Smooth muscle cell (in vitro differentiated cells): ENCODE data around the gene GRK2. TPM values are rescaled to one million over a fixed set of nuclear protein-coding genes. Genes with fewer than 3 reads are reported as not detected.

Source experiments
- DNase-seq: peaks from one replicate; lab custom pipeline; 2025; ENCODE audit not compliant: unreplicated experiment; lab: John Stamatoyannopoulos, UW
- H2AFZ ChIP-seq: fragments of 200-600 bp; sonication (generic); 2 replicates; pipeline ENCODE4 v1.6.0; 2016; ENCODE audit warnings: antibody characterized with exemption, low read depth, mild to moderate bottlenecking
- H3F3A ChIP-seq: fragments of 200-600 bp; sonication (generic); 2 replicates; pipeline ENCODE4 v1.6.0; 2017; ENCODE audit warnings: antibody characterized with exemption, low read depth
- H3K27ac ChIP-seq: fragments of 200-600 bp; sonication (generic); 2 replicates; pipeline ENCODE4 v1.5.1; 2016; ENCODE audit warnings: low read depth, mild to moderate bottlenecking
- H3K27me3 ChIP-seq: fragments of 200-600 bp; sonication (generic); 2 replicates; pipeline ENCODE4 v1.6.1; 2016; ENCODE audit warnings: low read depth, mild to moderate bottlenecking
- H3K36me3 ChIP-seq: fragments of 200-600 bp; sonication (generic); 2 replicates; pipeline ENCODE4 v1.5.1; 2016; ENCODE audit warnings: low read depth
- H3K4me1 ChIP-seq: fragments of 200-600 bp; sonication (generic); 2 replicates; pipeline ENCODE4 v1.5.1; 2016; ENCODE audit warnings: low read depth
- H3K4me2 ChIP-seq: fragments of 200-600 bp; sonication (generic); 2 replicates; pipeline ENCODE4 v1.6.0; 2016; ENCODE audit warnings: mild to moderate bottlenecking
- H3K4me3 ChIP-seq: fragments of 200-600 bp; sonication (generic); 2 replicates; pipeline ENCODE4 v1.5.1; 2016; ENCODE audit warnings: mild to moderate bottlenecking
- H3K79me2 ChIP-seq: fragments of 200-600 bp; sonication (generic); 2 replicates; pipeline ENCODE4 v1.6.0; 2016; ENCODE audit warnings: low read depth, mild to moderate bottlenecking
- H3K9ac ChIP-seq: fragments of 200-600 bp; sonication (generic); 2 replicates; pipeline ENCODE4 v1.6.0; 2016; ENCODE audit warnings: low read depth
- H3K9me3 ChIP-seq: fragments of 200-600 bp; sonication (generic); replicated peaks from 2 replicates; pipeline ENCODE4 v1.5.1; 2016; ENCODE audit warnings: low read depth
- H4K20me1 ChIP-seq: fragments of 200-600 bp; sonication (generic); 2 replicates; pipeline ENCODE4 v1.6.0; 2016; ENCODE audit warnings: low read depth
- CTCF ChIP-seq: fragments of 200-600 bp; sonication (generic); IDR thresholded peaks from 2 replicates; pipeline ENCODE4 v1.5.1; 2017; ENCODE audit warnings: borderline replicate concordance, mild to moderate bottlenecking, antibody characterized with exemption; ENCODE audit not compliant: insufficient read depth, poor library complexity, severe bottlenecking
- WGBS: methylation state at CpG from one replicate; pipeline ENCODE4 v1.1.7; 2016; ENCODE audit warnings: low lambda C conversion rate; 5-methylcytosine and 5-hydroxymethylcytosine counted together
- polyA plus RNA-seq: library from polyadenylated mRNA; unstranded; fragments of >200 nt; fragmentation: Nextera tagmentation; extraction: Ambion mirVana; gene quantifications from 2 replicates; pipeline ENCODE4 v1.2.1, GENCODE V29; 2016
- total RNA-seq: library from RNA; depleted of rRNA; stranded (reverse); fragments of >200 nt; gene quantifications from 2 replicates; pipeline ENCODE4 v1.2.3, GENCODE V29; 2014

GRK2 gene
- total and polyA plus RNA-seq, 2 experiments from 2014 or later: 22.2 to 42.5 TPM

DNA sequence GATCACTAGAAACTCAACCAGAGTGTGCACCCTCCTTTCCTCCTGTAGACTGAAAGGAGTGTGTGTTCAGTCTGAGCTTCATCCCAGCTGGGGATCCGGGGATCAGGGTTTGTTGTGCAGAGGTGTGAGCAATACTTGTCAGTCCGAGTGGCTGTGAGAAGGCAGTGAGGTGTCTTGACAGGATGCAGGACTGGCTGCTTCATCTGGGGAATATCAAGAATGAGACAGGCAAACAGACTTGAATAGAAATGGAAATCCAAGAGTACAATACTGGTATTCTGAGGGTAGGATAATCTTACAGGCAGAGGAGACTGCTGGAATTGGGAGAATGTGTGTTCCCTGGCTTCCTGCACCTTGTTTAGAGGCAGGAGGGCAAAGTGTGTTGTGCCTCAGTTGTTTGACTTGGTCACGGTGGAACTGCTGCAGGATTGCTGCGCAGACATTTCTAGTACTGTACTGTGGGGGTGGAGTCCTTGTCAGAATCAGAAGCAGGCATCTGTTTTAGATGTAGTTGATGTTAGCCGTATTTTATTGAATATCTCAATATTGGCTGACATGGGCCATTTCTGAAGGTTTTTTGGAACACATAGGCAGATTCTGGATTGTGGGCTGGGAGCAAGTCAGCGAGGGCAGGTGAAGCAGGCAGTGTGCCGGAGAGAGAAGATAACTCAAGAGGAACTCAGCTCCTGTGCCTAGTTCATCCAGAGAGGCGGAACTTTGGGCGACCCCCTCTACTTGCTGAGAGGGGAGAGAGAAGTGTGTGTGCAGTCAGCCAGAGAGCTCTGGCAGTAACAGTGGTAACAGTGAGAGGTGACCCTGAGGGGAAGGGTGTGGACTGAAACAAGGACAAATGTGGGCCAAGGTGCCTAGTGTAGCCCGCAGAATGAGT is 27.1 kb upstream of the GRK2 start:
- Histone ChIP-seq H4K20me1 (peaks cover 84% of the 10 kb centered on the region), H3K9me3 (no peaks in the 10 kb centered on the region), H3K79me2 (peaks cover 59% of the 10 kb centered on the region), H3K4me3 (peak overlapping the region; percentile 27), H3K9ac (no peak overlapping the region), H3K4me2 (peak overlapping the region; percentile 78), H3K27ac (peak overlapping the region; percentile 72), H2AFZ (no peak overlapping the region), H3K4me1 (peaks cover 42% of the 10 kb centered on the region), H3K36me3 (no peaks in the 10 kb centered on the region), H3K27me3 (no peaks in the 10 kb centered on the region), H3F3A (peaks cover 26% of the 10 kb centered on the region)
- 22% methylated on average over 10 of the region's 10 CpGs for WGBS
- no peak for DNase-seq
- TF ChIP-seq CTCF: no peak

- H3K4me3 ChIP-seq: peak overlapping the region; percentile 81
- under 1% methylated on average over 31 of the region's 31 CpGs for WGBS
- no peaks in the 10 kb centered on the region for H3K9me3 ChIP-seq
- no peak overlapping the region for H2AFZ ChIP-seq
- no peaks in the 10 kb centered on the region for H3K27me3 ChIP-seq
- peak; percentile 87 for DNase-seq
- H4K20me1 ChIP-seq: peaks cover 89% of the 10 kb centered on the region
- TF ChIP-seq CTCF: no peak
- peak overlapping the region; percentile 98 for H3K9ac ChIP-seq
- peaks cover 26% of the 10 kb centered on the region for H3F3A ChIP-seq
- H3K27ac ChIP-seq: peak overlapping the region; percentile 98
- peaks cover 42% of the 10 kb centered on the region for H3K4me1 ChIP-seq
- peak overlapping the region; percentile 92 for H3K4me2 ChIP-seq
- H3K79me2 ChIP-seq: peaks cover 62% of the 10 kb centered on the region
- H3K36me3 ChIP-seq: no peaks in the 10 kb centered on the region
These were observed 26.3 kb upstream of the GRK2 start for GRCh38 chr11:67239783-67240575.

DNA sequence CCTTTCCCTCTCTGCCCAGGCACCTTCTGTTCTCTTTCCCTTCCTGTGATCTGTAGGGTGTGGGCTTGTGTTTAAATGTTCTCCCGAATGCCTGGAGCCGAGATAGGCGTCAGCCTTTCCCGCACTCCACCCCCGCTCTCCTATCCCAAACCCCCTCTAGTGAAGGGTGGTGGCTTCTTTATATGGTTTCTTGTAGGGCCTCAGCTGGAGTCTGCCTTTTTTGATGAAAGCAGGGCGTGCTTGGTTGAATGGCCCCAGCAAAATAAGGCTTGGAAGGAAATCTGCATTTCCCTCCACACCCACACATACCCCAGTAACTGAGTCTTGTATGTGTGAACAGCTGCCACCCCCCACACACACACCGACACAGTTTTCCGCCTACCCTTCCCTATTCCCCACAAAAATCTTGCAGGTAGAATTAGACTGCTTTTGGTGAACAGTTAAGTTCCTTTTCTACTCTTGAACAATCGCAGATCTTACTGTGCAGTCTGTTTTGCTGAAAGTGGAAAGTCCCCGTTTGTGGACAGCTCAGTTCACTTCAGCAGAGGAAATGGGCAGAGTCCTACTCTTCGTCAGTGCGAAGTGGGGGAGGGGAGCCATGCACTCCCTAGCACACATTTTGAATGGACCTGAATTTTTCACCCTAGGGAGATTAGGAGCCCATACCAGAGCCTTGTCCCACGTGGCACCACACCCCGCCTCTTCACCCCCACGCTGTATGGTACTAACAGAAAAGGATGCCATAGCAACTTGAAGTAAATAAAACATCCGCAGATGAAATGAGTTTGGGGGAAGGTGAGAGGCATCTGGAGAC is 25.5 kb upstream of the GRK2 start:
- H3K9me3 ChIP-seq: no peaks in the 10 kb centered on the region
- peaks cover 91% of the 10 kb centered on the region for H4K20me1 ChIP-seq
- H3K27ac ChIP-seq: peak overlapping the region; percentile 98
- H3F3A ChIP-seq: peaks cover 26% of the 10 kb centered on the region
- H2AFZ ChIP-seq: no peak overlapping the region
- TF ChIP-seq CTCF: peak; percentile 6
- DNase-seq: peak; percentile 14
- H3K9ac ChIP-seq: peak overlapping the region; percentile 98
- peaks cover 58% of the 10 kb centered on the region for H3K79me2 ChIP-seq
- no peaks in the 10 kb centered on the region for H3K27me3 ChIP-seq
- peak overlapping the region; percentile 81 for H3K4me3 ChIP-seq
- H3K36me3 ChIP-seq: no peaks in the 10 kb centered on the region
- peak overlapping the region; percentile 92 for H3K4me2 ChIP-seq
- peaks cover 42% of the 10 kb centered on the region for H3K4me1 ChIP-seq
- 2% methylated on average over 15 of the region's 16 CpGs for WGBS
